ENCODE data around the gene ASAP2.

DNA sequence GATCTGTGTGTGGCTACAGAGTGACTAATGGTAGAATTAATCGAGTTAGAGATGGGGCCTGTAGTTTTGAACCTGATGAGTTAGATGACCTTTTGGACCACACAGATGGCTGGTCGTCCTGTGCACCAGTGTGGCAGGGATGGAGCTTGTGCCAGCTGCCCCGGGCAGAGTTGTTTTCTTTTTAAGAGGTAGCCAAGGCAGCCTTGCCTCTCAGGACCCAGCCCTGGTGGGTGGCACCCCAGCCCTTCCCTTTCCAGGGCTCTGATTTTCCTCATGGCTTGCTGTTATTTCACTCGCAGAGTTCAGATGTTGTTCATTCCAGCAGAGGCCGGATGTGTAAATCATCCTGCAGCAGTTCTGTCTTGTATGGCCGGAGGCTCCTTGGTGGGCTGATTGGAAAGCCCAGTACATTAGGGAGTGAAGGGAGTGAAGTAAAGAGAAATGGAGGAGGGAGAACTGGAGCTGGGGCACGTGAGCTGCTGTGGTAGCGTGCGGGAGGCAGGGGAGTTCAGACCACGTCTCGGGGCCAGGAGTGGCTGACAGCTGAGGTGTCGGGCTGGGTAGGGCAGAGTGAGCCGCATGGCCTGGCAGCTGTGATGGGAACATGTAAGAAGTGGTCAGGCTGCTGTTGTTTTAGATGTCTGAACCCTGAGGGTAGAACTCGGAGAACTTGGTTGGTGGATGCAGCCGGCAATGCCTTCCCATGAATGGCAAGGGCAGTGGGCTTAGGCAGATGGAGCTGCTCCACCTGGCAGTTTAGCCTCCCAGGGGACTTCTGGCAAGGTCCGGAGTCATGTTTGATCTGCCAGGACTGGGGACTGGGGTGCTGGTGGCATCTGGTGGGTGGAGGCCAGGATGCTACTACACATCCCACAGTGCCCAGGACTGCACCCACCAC lies 28.8 kb downstream of the ASAP2 start:
- TF ChIP-seq, protein P1, sequence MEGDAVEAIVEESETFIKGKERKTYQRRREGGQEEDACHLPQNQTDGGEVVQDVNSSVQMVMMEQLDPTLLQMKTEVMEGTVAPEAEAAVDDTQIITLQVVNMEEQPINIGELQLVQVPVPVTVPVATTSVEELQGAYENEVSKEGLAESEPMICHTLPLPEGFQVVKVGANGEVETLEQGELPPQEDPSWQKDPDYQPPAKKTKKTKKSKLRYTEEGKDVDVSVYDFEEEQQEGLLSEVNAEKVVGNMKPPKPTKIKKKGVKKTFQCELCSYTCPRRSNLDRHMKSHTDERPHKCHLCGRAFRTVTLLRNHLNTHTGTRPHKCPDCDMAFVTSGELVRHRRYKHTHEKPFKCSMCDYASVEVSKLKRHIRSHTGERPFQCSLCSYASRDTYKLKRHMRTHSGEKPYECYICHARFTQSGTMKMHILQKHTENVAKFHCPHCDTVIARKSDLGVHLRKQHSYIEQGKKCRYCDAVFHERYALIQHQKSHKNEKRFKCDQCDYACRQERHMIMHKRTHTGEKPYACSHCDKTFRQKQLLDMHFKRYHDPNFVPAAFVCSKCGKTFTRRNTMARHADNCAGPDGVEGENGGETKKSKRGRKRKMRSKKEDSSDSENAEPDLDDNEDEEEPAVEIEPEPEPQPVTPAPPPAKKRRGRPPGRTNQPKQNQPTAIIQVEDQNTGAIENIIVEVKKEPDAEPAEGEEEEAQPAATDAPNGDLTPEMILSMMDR (conservative IDR thresholded peaks at IDR 0.05; ENCODE audit: low read length) = no peak
- TF ChIP-seq EZH2phosphoT487 (IDR thresholded peaks at IDR 0.05; ENCODE audit: borderline replicate concordance) = no peak
